GM20000 (cell line): ENCODE results near the gene RAP1GAP.

ENCODE experiments used
- DNase-seq: peaks from one replicate; pipeline ENCODE4 v3.0.0; 2012; ENCODE audit warnings: low spot score
- TF ChIP-seq, protein P1 (sequence below): IDR thresholded peaks from 2 replicates; pipeline ENCODE4 v1.5.1; 2012; ENCODE audit warnings: mild to moderate bottlenecking, control low read depth; ENCODE audit errors: extremely low read depth, missing control alignments

Gene RAP1GAP

GRCh38 chr1:21657456-21658190 lies 11.5 kb downstream of the RAP1GAP start:
- TF ChIP-seq, protein P1, sequence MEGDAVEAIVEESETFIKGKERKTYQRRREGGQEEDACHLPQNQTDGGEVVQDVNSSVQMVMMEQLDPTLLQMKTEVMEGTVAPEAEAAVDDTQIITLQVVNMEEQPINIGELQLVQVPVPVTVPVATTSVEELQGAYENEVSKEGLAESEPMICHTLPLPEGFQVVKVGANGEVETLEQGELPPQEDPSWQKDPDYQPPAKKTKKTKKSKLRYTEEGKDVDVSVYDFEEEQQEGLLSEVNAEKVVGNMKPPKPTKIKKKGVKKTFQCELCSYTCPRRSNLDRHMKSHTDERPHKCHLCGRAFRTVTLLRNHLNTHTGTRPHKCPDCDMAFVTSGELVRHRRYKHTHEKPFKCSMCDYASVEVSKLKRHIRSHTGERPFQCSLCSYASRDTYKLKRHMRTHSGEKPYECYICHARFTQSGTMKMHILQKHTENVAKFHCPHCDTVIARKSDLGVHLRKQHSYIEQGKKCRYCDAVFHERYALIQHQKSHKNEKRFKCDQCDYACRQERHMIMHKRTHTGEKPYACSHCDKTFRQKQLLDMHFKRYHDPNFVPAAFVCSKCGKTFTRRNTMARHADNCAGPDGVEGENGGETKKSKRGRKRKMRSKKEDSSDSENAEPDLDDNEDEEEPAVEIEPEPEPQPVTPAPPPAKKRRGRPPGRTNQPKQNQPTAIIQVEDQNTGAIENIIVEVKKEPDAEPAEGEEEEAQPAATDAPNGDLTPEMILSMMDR = no peak

DNA sequence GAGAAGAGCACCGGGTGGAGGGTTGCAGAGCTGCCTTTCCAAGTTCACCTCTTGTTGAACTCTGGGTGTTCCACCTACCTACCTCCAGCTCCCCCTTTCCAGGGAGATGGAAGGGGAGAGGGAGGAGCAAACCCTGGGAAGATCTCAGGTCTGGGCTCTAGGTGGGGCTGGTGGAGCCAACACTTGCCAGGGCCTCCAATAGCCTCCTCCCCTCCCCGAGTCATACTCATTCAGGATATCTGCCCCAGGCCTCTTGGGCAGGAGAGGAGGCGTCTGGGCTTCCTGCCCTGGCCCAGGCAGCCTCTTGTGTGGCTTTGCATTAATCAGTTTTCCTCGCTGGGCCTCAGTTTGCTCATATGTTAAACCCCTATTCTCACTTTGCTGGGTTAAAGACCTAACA lies 13.4 kb downstream of the RAP1GAP start:
- no peak for DNase-seq

More at GRCh38 chr1:21657456-21658190, 11.5 kb downstream of the RAP1GAP start:
- peak; percentile 22 for DNase-seq

DNA sequence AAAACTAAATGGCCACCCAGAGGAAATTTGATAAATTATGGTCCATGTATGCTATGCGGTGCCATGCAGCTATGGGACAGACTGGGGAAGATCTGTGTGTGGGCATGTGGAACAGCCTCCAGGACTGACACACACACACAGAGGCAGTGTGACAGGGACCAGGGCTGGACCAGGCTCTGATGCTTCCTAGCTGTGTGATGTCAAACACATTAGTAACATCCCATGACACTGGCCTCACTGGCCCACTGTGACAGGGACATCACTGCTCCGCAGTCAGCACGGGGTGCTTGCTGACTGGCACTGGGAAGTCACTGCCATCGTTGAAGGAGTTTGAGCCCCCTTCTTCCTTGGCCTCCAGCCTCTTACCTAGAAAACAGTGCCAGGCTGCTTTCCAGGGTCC lies 13.9 kb downstream of the RAP1GAP start:
- TF ChIP-seq, protein P1 = no peak
- DNase-seq = no peak

More for the DNA sequence above, 13.4 kb downstream of the RAP1GAP start:
- TF ChIP-seq, protein P1 = no peak

- DNase-seq = no peak
- TF ChIP-seq, protein P1 = no peak
These were observed 14.9 kb downstream of the RAP1GAP start for GRCh38 chr1:21654209-21654608.

DNA sequence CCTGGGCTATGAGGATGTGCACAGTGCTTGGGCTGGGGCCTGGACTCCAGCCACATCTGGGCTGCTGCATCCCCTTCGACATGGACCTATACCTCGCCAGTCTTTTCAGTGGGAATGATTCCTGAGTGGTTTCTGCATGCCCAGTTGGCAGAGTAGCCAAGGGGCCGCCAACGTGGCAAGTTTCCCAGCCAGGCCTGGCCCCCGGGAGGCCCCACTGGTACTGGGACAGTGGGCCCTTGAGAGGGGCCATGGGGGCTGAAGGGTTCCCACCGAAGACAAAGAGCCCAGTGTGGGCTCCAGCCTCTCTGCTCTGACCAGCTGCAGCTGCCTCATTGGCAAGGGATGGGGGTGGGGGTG lies 15.4 kb downstream of the RAP1GAP start:
- DNase-seq = no peak
- TF ChIP-seq, protein P1 = no peak

- TF ChIP-seq, protein P1 = no peak
- no peak for DNase-seq
These were observed 16.0 kb downstream of the RAP1GAP start for GRCh38 chr1:21652937-21653743.
